Activated T-cell treated with anti-CD3 and anti-CD28 coated beads, Interleukin-2, amount 50 U/mL, for 48 hours (primary cell): Measurements from ENCODE around the gene TBC1D20.

Experiments
- DNase-seq, 2 experiments: peaks; one replicate each; pipeline ENCODE4 v3.0.0-alpha.2; 2020

TBC1D20 gene

GRCh38 chr20:418858-419365 is 43.4 kb downstream of the TBC1D20 start:
- no peak for DNase-seq

GRCh38 chr20:417801-418342 is 44.5 kb downstream of the TBC1D20 start:
- DNase-seq = no peak

DNA sequence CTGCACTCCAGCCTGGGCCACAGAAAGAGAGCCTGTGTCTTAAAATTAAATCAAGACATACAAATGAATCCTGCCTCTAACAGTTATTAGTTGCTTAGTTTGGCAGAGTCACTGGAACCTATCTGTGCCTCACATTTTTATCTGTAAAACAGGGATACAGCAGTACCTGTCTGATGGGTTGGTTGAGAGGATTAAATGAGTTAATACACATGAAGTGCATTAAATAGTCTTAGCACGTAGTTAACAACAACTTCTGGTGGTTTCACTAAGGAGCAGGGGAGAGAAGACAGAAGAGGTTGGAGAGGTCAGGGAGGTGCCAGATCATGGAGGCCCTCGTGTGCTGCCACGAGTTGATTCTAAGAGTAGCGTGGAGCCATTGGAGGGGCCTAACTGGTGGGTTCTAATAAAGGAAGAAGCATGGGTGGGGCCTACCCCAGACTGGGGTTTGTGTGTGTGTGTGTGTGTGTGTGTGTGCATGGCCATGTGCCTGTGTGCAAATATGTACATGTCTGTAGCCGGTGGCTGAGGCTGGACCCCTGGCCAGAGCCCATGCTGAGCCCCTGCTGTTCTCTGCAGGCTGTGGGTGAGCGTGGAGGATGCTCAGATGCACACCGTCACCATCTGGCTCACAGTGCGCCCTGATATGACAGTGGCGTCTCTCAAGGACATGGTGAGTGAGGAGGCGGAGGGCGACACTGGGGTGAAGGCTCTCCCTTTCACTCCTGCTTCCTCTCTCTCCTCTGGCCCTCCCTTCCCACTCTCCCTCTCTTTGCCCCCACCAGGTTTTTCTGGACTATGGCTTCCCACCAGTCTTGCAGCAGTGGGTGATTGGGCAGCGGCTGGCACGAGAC is 45.2 kb downstream of the TBC1D20 start:
- DNase-seq = no peak

DNA sequence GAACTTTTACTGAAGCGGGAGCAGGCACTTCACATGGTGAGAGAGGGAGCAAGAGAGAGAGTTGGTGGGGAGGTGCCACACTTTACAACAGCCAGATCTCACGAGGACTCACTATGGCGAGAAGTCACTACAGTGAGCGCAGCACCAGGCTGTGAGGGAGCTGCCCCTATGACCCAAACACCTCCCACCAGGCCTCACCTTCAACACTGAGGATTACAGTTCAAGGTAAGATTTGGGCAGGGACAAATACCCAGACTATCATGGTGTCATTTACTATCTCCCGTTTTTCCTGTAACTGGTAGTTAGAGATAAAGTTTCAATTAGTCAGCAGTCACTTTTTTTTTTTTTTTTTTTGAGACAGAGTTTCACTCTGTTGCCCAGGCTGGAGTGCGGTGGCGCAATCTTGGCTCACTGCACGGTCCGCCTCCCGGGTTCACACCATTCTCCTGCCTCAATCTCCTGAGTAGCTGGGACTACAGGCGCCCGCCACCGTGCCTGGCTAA is 46.5 kb downstream of the TBC1D20 start:
- no peak for DNase-seq

- DNase-seq = no peak
Measured at GRCh38 chr20:414161-414560, 48.2 kb downstream of the TBC1D20 start.

DNA sequence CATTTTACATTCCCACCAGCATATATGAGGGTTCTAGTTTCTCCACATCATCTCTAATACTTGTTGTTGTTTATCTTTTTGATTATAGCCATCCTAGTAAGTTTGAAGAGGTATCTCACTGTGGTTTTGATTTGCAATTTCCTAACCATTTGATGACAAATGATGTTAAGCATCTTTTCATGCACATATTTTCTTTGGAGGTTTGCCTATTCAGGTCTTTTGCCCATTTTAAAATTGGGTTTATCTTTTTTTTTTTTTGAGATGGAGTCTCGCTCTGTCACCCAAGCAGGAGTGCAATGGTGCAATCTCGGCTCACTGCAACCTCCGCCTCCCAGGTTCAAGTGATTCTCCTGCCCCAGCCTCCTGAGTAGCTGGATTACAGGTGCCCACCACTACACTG is 50.3 kb downstream of the TBC1D20 start:
- DNase-seq = no peak

DNA sequence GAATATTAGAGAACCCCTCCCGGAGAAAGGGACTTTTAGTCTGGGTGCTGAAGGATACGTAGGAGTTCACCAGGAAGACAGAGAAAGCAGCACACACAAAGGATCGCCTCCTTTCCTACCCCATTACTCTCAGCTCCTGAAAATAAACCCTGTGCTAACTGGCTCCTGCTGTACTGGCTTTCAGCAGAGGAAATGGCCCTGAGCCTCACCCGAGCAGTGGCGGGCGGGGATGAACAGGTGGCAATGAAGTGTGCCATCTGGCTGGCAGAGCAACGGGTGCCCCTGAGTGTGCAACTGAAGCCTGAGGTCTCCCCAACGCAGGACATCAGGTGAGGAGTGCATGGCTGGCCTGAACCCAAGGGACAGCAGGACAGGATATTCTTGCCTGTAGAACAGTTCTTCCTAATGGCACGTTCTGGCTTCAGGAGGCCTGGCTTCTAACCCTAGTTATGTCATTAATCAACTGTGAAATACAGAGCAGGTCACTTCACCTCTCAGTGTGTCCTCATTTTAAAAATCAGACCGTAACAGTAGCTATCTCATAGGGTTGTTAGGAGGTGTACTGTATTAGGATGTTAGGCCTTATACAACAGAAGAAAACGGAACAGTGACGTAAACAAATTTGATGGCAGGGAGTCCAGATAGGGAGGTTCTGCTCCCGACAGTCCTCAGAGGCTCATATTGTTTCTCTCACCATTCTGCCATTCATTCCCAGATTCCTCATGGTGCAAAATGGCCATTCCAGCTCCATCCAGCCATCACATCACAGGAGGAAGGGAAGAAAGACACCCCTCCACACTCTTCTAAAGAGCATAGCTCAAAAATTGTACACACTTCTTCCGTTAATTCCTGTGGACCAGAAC is 52.4 kb downstream of the TBC1D20 start:
- DNase-seq = no peak

DNA sequence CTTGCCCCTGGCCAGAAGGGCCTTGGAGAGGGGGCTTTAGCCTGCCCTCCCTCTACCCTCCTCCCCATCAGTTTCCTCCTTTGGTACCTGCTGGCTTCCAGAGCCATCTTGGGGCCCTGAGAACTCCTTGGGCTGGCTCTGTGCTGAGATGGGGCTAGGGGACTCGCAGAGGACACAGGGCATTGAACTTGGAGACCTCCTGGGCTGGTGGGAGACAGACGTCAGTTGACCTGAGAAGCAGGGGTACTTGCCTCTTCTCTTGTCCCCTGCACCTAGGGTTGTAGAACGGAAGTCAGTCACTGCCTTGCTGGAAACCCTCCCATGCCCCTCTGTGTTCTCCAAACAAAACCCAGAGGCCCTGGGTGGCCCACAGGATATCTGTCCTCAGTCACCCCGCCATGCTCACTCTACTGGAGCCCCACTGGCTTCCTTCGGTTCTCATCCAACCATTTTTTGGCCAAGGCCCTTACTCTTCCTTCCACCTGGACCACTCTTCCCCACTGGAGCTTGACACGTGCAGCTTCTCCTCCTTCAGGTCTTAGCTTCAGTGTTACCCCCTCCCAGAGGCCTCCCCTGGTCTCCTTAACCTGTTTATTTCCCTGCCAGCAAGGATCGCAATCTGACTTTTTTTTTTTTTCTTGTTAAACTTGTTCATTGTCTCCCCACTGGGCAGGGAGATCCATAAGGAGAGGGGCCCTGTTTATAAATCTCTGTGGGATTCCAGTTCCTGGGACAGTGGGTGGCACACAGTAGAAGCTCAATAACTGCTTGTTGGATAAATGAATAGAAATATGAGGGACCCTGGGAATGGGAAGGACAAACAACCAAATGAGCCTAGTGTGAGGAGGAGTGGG is 53.3 kb downstream of the TBC1D20 start:
- peak; percentile 60 for DNase-seq

- DNase-seq = peak; percentile 93 to 94
Measured at GRCh38 chr20:407953-408842, 54.1 kb downstream of the TBC1D20 start, which contains the start of gene RBCK1. TSS of gene RBCK1 (plus strand) at chr20:408299. CDS start at chr20:408758, 459 bp downstream.

GRCh38 chr20:407133-407952 is 55.0 kb downstream of the TBC1D20 start:
- peak; percentile 71 to 81 for DNase-seq

DNA sequence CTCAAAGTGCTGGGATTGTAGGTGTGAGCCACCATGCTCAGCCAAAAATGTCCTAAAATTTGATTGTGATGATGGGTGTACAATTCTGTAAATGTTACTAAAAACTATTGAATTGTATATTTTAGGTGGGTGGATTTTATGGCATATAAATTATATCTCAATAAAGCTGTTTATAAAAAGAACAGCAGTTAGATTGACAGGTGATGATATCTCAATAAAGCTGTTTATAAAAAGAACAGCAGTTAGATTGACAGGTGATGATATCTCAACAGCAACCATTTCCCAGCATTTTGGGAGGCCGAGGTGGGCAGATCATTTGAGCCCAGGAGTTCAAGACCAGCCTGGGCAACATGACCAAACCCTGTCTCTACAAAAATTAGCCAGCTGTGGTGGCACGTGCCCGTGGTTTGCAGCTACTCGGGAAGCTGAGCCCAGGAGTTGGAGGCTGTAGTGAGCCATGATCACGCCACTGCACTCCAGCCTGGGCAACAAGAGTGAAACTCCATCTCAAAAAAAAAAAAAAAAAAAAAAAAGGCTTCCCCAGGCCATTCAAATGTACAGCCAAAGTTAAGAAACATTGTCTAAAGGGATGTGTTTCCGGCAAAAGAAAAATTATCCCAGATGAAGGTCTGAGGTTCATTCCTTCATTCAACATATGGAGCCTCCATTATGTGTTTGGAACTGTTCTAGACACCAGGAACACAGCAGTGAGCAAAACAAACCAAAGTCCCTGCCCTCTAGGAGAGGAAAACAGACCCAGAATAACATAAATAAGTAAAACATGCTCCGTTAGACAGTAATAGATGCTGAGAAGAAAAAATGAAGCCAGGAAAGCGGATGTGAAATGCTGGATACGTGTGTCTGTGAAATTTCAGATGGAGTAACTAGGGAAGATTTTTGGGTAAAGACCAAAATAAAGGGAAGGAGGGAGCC is 55.9 kb downstream of the TBC1D20 start:
- no peak for DNase-seq

GRCh38 chr20:404088-404487 is 58.2 kb downstream of the TBC1D20 start:
- no peak for DNase-seq

DNA sequence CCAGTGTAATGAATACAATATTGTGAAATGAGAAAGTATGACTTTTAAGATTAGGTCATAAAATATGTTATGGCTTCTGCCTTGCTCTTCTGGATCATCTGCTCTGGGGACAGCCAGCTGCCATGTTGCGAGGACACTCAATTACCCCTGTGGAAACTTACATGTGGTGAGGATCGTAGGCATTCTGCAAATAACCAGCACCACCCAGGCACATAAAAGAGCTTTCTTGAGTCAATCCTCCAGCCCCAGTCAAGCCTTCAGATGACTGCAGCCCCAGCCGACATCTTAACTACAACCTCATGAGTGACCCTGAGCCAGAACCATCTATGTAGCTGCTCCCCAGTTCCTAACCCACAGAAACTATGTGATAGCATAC is 58.8 kb downstream of the TBC1D20 start:
- DNase-seq = no peak

DNA sequence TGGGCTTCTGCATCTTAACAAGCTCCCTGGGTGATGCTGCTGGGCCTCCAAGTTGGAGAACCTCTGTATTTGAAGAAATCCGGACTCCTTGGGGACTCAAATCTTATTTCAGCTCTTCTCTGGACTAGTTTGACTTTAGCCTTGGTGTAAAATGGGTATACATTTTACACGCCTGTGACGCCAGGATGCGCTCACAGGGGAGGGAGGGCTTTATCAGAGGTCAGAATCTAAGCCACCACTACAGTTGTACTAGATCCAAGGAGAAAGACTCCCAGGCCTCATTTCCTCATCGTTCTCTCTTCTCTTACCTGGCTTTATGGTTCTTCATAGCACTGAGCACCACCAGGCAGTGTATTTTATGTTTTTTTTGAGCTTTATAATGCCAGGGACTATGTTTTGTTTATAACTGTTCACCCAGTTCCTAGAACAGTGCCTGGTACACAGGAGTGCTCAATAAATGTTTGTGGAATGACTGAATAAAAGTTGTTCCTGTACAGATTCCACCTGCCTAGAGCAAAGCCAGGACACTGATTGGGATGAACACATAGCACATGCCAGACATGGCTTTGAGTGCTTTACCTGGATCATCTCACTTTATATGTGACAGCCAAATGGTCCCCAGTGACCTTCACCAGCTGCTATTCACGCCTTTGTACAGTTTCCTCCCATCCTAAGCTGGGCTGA is 59.3 kb downstream of the TBC1D20 start:
- no peak for DNase-seq

- no peak for DNase-seq
Measured at GRCh38 chr20:402496-402885, 59.8 kb downstream of the TBC1D20 start.

DNA sequence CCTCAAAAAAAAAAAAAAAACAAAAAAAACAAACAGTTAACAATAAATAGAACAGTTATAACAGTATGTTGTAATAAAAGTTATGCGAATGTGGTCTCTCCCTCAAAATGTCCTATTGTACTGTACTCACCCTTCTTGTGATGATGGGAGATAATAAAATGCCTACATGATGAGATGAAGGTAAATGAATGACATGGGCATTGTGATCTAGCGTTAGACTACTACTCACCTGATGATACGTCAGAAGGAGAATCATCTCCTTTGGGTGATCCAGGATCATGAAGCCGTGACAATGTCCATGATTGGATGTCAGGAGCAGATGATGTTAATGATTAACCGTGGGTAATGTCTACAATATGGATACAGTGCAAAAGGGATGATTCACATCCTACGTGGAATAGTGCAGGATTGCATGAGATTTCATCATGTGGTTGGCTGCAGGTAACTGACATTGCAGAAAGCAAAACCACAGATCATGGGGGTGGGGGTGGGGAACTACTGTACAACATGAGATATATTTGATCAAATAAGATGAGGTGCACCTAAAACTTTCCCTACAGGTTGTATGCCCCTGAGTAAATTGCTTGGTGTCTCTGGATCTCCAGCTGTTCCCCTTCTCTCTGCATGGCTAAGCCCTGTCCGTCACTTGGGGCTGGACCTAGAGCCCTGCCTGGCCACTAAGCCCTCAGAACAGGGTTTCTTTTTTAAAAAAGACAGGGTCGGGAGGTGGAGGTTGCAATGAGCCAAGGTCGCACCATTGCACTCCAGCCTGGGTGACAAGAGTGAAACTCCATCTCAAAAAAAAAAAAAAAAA is 60.4 kb downstream of the TBC1D20 start:
- no peak for DNase-seq

GRCh38 chr20:400454-401275 is 61.7 kb downstream of the TBC1D20 start:
- no peak for DNase-seq
